SK-N-SH treated with all-trans-retinoic acid at 6 μM for 48 hours (cell line): ENCODE measurements around the gene C2CD4D.

Experiments
- CREB5 ChIP-seq: fragments of 250-450 bp; sonication (Bioruptor Pico); IDR thresholded peaks from 2 replicates; pipeline ENCODE4 v1.5.1; 2020; ENCODE audit warnings: low read depth, mild to moderate bottlenecking, moderate library complexity
- CSRNP3 ChIP-seq: fragments of 250-450 bp; sonication (Bioruptor Pico); IDR thresholded peaks from 2 replicates; pipeline ENCODE4 v1.5.1; 2021; ENCODE audit warnings: mild to moderate bottlenecking, moderate library complexity
- PATZ1 ChIP-seq: fragments of 250-450 bp; sonication (Bioruptor Pico); IDR thresholded peaks from 2 replicates; pipeline ENCODE4 v1.8.0; 2020; ENCODE audit warnings: mild to moderate bottlenecking, moderate library complexity, borderline replicate concordance
- PPARA ChIP-seq: fragments of 250-450 bp; sonication (Bioruptor Pico); IDR thresholded peaks from 2 replicates; pipeline ENCODE4 v1.5.0; 2020; ENCODE audit warnings: mild to moderate bottlenecking, borderline replicate concordance
- TCF4 ChIP-seq: fragments of 250-450 bp; sonication (Bioruptor Pico); IDR thresholded peaks from 2 replicates; pipeline ENCODE4 v1.8.0; 2021; ENCODE audit warnings: mild to moderate bottlenecking, moderate library complexity, borderline replicate concordance
- TOX ChIP-seq: fragments of 250-450 bp; sonication (Bioruptor Pico); IDR thresholded peaks from 2 replicates; pipeline ENCODE4 v1.8.0; 2021; ENCODE audit warnings: mild to moderate bottlenecking, moderate library complexity, borderline replicate concordance
- ZFP3 ChIP-seq: fragments of 250-450 bp; sonication (Bioruptor Pico); IDR thresholded peaks from 2 replicates; pipeline ENCODE4 v1.5.0; 2020; ENCODE audit warnings: mild to moderate bottlenecking, moderate library complexity
- ZNF8 ChIP-seq: fragments of 450-650 bp; formaldehyde crosslinking; IDR thresholded peaks from 2 replicates; pipeline ENCODE4 v1.5.0; 2020; ENCODE audit warnings: mild to moderate bottlenecking, moderate library complexity

DNA sequence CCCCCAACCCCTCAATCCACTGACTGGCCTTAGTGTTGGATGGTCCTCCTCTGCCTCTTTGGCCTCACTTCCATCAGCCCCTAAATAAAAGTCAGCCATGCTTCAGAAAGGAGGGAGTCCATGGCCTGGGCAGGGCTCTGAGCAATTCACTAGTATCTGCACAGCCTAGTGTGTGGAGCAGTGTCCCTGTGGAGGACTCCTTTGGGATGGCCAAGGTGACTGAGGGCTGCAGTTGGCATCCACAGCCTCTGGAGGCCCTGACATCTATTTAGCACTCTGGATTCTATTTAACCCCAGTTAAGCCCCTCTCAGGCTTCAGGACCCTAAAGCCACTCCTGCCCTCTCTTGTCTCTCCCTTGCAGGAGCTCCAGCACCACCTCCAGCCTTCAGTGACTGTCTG lies 10.3 kb upstream of the C2CD4D start:
- TF ChIP-seq CREB5: no peak
- no peak for TF ChIP-seq PATZ1
- no peak for TF ChIP-seq PPARA (CRISPR knock-in tag)
- TF ChIP-seq ZFP3 (CRISPR knock-in tag): no peak
- no peak for TF ChIP-seq CSRNP3 (CRISPR knock-in tag)
- TF ChIP-seq TOX (CRISPR knock-in tag): no peak
- no peak for TF ChIP-seq ZNF8 (CRISPR knock-in tag)
- no peak for TF ChIP-seq TCF4
